Stimulated activated memory B cell treated with anti-CD40 and anti-IgM and Interleukin-4, amounts not matched to agents 10 μg/mL and 1 μg/mL and 100 μg/mL, for 72 hours (primary cell): ENCODE data around the gene CGB1.
"Not testable (repeated sequence)": the region's sequence is repeated elsewhere in the genome, so short reads cannot be mapped to it uniquely, and the experiment has no call there.

Source experiments
- ATAC-seq: fragments of 150-1000 bp; cut with Tn5 transposase; 2 replicates; pipeline ENCODE4 v1.10.0; 2021
- H3K27ac Mint-ChIP-seq: one replicate; pipeline ENCODE4 v1.8.0; 2022; ENCODE audit warnings: mild to moderate bottlenecking, mixed read lengths
- H3K27me3 Mint-ChIP-seq: one replicate; pipeline ENCODE4 v1.8.0; 2022; ENCODE audit warnings: mixed read lengths
- H3K36me3 Mint-ChIP-seq: one replicate; pipeline ENCODE4 v1.8.0; 2022; ENCODE audit warnings: mixed read lengths
- H3K4me1 Mint-ChIP-seq: one replicate; pipeline ENCODE4 v1.8.0; 2022; ENCODE audit warnings: mixed read lengths
- H3K4me3 Mint-ChIP-seq: one replicate; pipeline ENCODE4 v1.8.0; 2022; ENCODE audit warnings: mild to moderate bottlenecking, moderate library complexity, mixed read lengths
- H3K9me3 Mint-ChIP-seq: one replicate; pipeline ENCODE4 v1.8.0; 2022; ENCODE audit warnings: mixed read lengths

Gene CGB1

DNA sequence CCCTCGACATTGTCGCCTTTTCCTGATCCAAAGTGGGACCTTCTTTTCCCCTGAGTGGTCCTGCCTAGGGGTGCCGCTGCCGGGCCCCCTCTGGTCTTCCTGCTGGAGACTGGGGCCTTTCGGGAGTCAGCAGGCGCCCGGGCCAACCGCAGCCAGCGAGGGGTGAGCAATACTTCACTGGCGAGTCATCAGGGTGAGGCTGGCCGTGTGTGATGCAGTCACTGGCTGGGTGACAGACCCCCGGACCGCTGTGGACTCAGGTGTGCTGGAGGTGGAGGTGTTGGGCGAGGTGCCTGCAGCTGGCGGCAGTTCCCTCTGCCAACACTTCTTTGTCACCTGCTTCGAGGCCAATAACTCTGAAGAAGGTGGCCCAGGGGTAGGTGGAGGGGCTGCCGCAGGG lies 5.5 kb upstream of the CGB1 start:
- peaks cover 20% of the 10 kb centered on the region for H3K27me3 Mint-ChIP-seq
- ATAC-seq, result no peak
- no peak overlapping the region for H3K4me3 Mint-ChIP-seq
- no peaks in the 10 kb centered on the region for H3K36me3 Mint-ChIP-seq
- no peaks in the 10 kb centered on the region for H3K9me3 Mint-ChIP-seq
- no peaks in the 10 kb centered on the region for H3K4me1 Mint-ChIP-seq
- no peak overlapping the region for H3K27ac Mint-ChIP-seq

DNA sequence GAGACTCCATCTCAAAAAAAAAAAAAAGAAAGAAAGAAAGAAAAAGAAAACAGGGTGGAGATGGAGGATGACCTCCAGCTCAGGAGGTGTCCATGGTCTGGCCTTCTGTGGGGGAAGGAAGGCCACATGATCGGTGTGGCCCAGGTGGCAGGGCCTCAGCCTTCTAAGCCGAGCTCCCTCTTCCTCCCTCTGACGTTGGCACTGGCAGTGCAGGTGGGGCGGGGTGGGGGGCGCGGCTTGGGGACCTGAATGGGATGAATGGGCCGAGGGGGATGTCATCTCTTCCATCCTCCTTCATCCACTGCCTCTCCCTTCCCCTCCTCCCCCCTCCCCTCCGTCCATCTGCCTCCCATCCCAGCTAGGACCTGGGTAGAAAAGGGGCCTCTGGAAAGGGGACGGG lies 3.0 kb upstream of the CGB1 start:
- ATAC-seq, H3K9me3 Mint-ChIP-seq, H3K27ac Mint-ChIP-seq, H3K4me1 Mint-ChIP-seq, H3K4me3 Mint-ChIP-seq, H3K36me3 Mint-ChIP-seq: not testable (repeated sequence)
- H3K27me3 Mint-ChIP-seq, result peaks cover 29% of the 10 kb centered on the region

DNA sequence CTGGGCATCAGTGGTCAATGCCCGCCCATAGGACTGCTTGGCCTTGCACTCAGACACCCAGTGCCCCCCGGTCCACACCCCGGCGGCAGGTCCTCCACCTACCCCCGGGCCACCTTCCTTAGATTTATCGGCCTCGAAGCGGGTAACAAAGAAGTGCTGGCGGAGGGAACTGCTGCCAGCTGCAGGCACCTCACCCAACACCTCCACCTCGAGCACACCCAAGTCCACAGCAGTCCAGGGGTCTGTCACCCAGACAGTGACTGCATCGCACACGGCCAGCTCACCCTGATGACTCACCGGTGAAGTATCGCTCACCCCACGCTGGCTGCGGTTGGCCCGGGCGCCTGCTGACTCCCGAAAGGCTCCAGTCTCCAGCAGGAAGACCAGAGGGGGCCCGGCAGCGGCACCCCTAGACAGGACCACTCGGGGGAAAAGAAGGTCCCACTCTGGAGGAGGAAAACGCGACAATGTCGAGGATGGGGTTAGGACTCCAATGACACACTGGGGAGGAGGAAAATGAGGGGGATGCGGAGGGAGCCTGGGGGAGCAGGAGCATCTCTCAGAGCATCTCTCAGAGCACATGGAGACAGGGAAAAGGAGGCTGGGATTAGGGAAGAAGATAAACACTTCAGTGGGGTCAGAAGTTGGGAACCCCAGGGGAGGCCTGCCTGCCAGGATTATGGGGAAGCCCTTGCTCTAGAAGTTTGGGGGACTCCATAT lies 2.0 kb upstream of the CGB1 start:
- not testable (repeated sequence) for ATAC-seq, H3K36me3 Mint-ChIP-seq, H3K4me1 Mint-ChIP-seq, H3K4me3 Mint-ChIP-seq, H3K27ac Mint-ChIP-seq, H3K9me3 Mint-ChIP-seq
- peaks cover 29% of the 10 kb centered on the region for H3K27me3 Mint-ChIP-seq

DNA sequence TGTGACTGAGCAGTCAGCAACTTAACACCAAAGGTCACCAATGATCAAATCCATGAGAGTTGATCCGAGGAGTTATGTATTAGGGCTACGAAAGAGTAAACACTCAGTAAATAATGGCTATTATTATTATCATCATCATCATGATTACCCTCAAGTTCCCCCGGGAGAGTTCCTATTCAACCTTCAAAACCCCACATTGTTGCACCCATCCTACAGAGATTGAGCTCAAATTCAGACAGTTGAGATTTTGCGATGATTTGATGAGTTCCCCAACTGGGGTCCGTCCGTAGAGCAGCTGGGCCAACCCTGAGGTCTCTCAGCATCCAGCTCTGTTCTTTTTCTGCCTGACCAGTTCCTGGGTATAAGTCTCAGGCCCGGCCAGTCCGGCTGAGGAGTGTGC lies 1.4 kb upstream of the CGB1 start:
- H3K27me3 Mint-ChIP-seq, result peaks cover 24% of the 10 kb centered on the region
- H3K4me3 Mint-ChIP-seq, ATAC-seq, H3K9me3 Mint-ChIP-seq, H3K4me1 Mint-ChIP-seq, H3K36me3 Mint-ChIP-seq, H3K27ac Mint-ChIP-seq: not testable (repeated sequence)

DNA sequence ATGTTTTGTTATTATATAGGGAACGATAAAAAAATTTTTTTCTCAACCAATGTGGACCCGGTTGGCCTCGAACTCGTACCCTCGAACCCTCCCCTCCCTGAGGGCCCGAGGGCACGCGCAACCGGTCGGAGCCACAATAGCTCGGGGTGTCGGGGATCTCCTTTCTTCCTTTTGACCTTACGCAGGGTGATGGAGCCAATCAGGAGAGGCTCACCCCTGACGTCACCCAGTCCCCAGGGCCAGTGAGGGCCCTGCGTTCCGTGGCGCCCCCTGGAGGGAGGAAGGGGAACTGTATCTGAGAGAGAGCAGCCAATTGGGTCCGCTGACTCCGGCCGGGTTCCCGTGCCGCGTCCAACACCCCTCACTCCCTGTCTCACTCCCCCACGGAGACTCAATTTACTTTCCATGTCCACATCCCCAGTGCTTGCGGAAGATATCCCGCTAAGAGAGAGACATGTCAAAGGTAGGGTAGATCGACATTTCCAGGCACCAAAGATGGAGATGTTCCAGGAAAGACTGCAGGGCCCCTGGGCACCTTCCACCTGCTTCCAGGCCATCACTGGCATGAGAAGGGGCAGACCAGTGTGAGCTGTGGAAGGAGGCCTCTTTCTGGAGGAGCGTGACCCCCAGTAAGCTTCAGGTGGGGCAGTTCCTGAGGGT lies 4.9 kb downstream of the CGB1 start, which contains the start of gene CGB2:
Gene CGB2 (plus strand): TSS at position 249 of the 660 bp plus-strand sequence. CDS start 206 bp downstream, at position 455.
- H3K36me3 Mint-ChIP-seq, ATAC-seq, H3K9me3 Mint-ChIP-seq, H3K27ac Mint-ChIP-seq, H3K4me3 Mint-ChIP-seq, H3K4me1 Mint-ChIP-seq: not testable (repeated sequence)
- peaks cover 21% of the 10 kb centered on the region for H3K27me3 Mint-ChIP-seq

DNA sequence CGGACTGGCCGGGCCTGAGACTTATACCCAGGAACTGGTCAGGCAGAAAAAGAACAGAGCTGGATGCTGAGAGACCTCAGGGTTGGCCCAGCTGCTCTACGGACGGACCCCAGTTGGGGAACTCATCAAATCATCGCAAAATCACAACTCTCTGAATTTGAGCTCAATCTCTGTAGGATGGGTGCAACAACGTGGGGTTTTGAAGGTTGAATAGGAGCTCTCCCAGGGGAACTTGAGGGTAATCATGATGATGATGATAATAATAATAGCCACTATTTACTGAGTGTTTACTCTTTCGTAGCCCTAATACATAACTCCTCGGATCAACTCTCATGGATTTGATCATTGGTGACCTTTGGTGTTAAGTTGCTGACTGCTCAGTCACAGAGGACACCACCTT lies 6.4 kb downstream of the CGB1 start:
- H3K36me3 Mint-ChIP-seq, H3K9me3 Mint-ChIP-seq, H3K27ac Mint-ChIP-seq, H3K4me1 Mint-ChIP-seq, H3K4me3 Mint-ChIP-seq, ATAC-seq: not testable (repeated sequence)
- H3K27me3 Mint-ChIP-seq, result peaks cover 16% of the 10 kb centered on the region

DNA sequence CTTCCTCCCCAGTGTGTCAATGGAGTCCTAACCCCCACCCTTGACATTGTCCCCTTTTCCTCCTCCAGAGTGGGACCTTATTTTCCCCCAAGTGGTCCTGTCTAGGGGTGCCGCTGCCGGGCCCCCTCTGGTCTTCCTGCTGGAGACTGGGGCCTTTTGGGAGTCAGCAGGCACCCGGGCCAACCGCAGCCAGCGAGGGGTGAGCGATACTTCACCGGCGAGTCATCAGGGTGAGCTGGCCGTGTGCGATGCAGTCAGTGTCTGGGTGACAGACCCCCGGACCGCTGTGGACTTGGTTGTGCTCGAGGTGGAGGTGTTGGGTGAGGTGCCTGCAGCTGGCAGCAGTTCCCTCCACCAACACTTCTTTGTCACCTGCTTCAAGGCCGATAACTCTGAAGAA lies 6.9 kb downstream of the CGB1 start:
- not testable (repeated sequence) for H3K4me3 Mint-ChIP-seq, H3K4me1 Mint-ChIP-seq, H3K27ac Mint-ChIP-seq, ATAC-seq, H3K36me3 Mint-ChIP-seq, H3K9me3 Mint-ChIP-seq
- H3K27me3 Mint-ChIP-seq, result peaks cover 12% of the 10 kb centered on the region

DNA sequence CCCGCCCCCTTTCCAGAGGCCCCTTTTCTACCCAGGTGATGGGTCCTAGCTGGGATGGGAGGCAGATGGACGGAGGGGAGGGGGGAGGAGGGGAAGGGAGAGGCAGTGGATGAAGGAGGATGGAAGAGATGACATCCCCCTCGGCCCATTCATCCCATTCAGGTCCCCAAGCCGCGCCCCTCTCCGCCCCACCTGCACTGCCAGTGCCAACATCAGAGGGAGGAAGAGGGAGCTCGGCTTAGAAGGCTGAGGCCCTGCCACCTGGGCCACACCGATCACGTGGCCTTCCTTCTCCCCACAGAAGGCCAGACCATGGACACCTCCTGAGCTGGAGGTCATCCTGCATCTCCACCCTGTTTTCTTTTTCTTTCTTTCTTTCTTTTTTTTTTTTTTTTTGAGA lies 8.0 kb downstream of the CGB1 start:
- H3K4me3 Mint-ChIP-seq, H3K4me1 Mint-ChIP-seq, H3K27ac Mint-ChIP-seq, H3K36me3 Mint-ChIP-seq, H3K9me3 Mint-ChIP-seq, ATAC-seq: not testable (repeated sequence)
- H3K27me3 Mint-ChIP-seq, result peaks cover 12% of the 10 kb centered on the region

DNA sequence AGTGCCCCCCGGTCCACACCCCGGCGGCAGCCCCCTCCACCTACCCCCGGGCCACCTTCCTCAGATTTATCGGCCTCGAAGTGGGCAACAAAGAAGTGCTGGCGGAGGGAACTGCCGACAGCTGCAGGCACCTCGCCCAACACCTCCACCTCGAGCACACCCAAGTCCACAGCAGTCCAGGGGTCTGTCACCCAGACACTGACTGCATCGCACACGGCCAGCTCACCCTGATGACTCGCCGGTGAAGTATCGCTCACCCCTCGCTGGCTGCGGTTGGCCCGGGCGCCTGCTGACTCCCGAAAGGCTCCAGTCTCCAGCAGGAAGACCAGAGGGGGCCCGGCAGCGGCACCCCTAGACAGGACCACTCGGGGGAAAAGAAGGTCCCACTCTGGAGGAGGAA lies 11.1 kb downstream of the CGB1 start:
- H3K4me1 Mint-ChIP-seq, result peaks cover 10% of the 10 kb centered on the region
- H3K27ac Mint-ChIP-seq, H3K4me3 Mint-ChIP-seq, H3K36me3 Mint-ChIP-seq, H3K9me3 Mint-ChIP-seq, ATAC-seq, H3K27me3 Mint-ChIP-seq: not testable (repeated sequence)

DNA sequence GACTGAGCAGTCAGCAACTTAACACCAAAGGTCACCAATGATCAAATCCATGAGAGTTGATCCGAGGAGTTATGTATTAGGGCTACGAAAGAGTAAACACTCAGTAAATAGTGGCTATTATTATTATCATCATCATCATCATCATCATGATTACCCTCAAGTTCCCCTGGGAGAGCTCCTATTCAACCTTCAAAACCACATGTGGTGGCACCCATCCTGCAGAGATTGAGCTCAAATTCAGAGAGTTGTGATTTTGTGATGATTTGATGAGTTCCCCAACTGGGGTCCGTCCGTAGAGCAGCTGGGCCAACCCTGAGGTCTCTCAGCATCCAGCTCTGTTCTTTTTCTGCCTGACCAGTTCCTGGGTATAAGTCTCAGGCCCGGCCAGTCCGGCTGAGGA lies 11.6 kb downstream of the CGB1 start:
- not testable (repeated sequence) for H3K27me3 Mint-ChIP-seq, H3K4me3 Mint-ChIP-seq, ATAC-seq, H3K27ac Mint-ChIP-seq, H3K36me3 Mint-ChIP-seq, H3K9me3 Mint-ChIP-seq
- H3K4me1 Mint-ChIP-seq, result peaks cover 15% of the 10 kb centered on the region

DNA sequence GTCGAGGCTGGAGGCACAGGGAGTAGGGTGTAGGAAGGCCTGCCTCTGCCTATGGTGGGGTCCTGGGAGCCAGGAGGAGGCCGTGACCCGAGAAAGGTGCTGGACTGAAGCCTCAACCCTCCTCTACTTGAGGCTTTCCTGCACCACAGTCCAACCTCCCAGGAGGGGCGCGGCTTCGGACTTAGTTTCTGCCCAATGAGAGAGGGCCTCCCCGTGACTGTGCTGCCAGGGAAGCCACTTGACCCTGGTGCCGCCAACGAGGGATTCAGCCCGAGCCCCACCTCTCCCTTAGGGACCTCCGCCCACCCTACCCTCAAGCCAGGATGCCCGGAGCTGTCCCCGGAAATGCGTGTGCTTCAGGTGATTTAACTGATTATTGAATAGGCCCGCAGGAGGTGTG lies 12.5 kb downstream of the CGB1 start, which contains the start of gene CGB3:
Gene CGB3 (minus strand): TSS at position 101 of the 400 bp plus-strand sequence. CDS start 362 bp downstream, outside the sequence.
- H3K4me3 Mint-ChIP-seq, H3K9me3 Mint-ChIP-seq, H3K36me3 Mint-ChIP-seq, ATAC-seq, H3K27ac Mint-ChIP-seq, H3K27me3 Mint-ChIP-seq: not testable (repeated sequence)
- H3K4me1 Mint-ChIP-seq, result peaks cover 21% of the 10 kb centered on the region

DNA sequence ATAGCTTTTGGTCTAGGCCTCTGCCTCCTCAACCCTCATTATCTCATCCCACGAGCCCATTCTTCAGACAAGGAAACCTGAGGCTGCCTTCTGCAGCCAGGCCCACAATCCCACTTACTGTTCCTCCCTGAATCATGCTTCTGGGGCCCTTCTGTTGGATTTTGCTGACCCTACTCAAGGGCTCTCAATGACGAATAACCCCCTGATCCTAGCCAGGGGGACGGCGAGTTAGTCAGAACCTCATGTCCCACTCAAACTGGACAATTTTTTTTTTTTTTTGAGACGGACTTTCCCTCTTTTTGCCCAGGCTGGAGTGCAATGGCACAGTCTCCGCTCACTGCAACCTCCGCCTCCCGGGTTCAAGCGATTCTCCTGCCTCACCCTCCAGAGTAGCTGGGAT lies 14.6 kb downstream of the CGB1 start:
- Mint-ChIP-seq H3K27ac (no peak overlapping the region), H3K9me3 (no peaks in the 10 kb centered on the region), H3K27me3 (no peaks in the 10 kb centered on the region), H3K4me1 (peaks cover 30% of the 10 kb centered on the region), H3K36me3 (no peaks in the 10 kb centered on the region), H3K4me3 (no peak overlapping the region)
- no peak for ATAC-seq

DNA sequence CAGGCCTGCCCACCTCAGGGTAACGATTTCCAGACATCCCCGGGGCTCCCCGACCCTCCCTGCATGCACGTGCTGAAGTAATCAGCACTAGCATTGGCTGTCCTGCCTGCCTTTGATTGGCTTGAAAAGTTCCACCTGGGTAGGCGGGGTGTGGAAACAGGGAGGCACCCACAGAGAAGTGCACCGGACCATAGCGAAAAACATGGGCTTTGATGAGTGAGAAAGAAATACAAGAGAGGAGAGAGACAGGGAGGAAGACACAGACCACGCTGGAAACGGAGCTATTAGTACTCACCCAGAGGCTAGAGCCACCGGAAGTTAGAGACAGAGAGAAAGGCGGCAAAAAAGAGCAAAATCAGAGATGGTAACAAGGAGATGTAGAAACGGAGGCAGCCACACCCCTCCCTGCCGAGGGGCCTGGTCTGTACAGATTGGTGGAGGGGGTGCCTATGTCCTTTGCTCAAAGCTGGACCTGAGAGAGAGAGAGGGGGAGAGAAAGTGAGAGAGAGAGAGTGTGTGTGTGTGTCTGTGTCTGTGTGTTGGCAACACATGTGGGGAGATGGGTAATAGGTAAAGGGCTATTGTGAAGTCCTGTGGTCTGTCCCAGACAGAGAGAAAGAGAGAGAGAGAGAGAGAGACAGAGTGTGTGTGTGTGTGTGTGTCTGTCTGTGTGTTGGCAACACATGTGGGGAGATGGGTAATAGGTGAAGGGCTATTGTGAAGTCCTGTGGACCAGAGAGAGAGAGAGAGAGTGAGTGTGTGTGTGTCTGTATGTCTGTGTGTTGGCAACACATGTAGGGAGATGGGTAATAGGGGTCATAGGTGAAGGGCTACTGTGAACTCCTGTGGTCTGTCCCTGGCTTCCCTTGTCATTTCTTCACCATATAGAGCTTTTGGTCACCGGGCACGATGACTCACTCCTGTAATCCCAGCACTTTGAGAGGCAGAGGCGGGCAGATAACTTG lies 15.5 kb downstream of the CGB1 start:
- Mint-ChIP-seq H3K27me3 (no peaks in the 10 kb centered on the region), H3K36me3 (no peaks in the 10 kb centered on the region), H3K9me3 (no peaks in the 10 kb centered on the region), H3K27ac (peak overlapping the region; percentile 0), H3K4me3 (peak overlapping the region; percentile 3), H3K4me1 (peaks cover 30% of the 10 kb centered on the region)
- ATAC-seq, result no peak

DNA sequence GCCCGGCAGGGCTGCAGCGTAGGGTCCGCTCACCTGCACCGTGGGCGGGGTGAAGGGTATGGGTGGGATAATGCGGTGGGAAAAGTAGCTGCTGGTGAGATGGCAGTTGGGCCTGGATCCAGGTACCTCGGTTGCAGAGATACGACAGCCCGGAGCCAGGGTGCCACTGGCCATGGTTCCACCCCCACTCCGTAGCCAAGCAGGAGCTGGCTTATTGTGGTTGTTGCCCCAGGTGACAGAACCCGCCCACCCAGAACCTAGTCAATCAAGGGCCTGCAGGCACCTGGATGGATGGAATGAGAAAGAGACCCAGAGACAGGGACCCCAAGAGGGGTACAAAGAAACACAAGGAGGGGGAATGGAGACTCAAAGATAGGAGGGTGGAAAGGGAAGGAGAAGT lies 16.4 kb downstream of the CGB1 start:
- no peaks in the 10 kb centered on the region for H3K9me3 Mint-ChIP-seq
- H3K4me1 Mint-ChIP-seq, result peaks cover 30% of the 10 kb centered on the region
- H3K27ac Mint-ChIP-seq, result peak overlapping the region; percentile 0
- H3K4me3 Mint-ChIP-seq, result peak overlapping the region; percentile 78
- no peaks in the 10 kb centered on the region for H3K27me3 Mint-ChIP-seq
- H3K36me3 Mint-ChIP-seq, result peaks cover 8% of the 10 kb centered on the region
- ATAC-seq, result no peak

DNA sequence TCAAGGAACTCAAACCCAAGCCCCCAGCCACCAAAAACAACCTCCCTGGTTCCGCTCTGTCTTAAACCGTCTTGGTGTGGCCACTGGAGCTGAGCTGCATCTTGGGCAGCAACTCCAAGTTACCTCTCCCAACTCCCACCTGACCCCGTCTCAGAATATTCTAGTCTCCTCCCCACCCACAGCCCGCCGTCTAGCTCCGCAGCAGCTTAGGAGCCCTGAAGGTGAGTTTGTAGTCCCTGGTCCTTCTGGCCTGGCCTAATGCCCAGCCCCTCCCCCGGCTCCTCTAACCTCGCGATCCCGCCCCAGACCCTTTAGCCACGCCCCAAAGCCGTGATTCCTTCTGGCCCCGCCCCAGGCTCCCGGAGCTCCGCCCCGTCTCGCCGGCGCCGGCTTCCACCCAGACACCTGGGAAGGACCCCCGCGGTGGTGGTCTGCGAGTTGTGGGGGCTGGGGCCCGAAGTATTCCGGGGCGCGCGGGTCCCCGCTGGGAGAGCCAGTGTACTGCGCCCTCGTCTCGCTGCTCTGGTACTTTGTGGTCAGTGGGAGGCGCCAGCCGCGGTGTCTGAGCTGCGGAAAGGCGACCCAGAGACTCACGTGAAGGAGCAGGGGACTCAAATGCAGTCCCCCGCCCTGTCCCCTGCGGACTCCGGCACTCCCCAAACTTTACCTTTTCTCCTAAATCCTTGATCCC lies 17.3 kb downstream of the CGB1 start:
- H3K27me3 Mint-ChIP-seq, result no peaks in the 10 kb centered on the region
- H3K27ac Mint-ChIP-seq, result peak overlapping the region; percentile 61
- H3K36me3 Mint-ChIP-seq, result peaks cover 12% of the 10 kb centered on the region
- H3K9me3 Mint-ChIP-seq, result no peaks in the 10 kb centered on the region
- peak overlapping the region; percentile 78 for H3K4me3 Mint-ChIP-seq
- H3K4me1 Mint-ChIP-seq, result peaks cover 30% of the 10 kb centered on the region
- peak; percentile 49 for ATAC-seq
